SIG-M5 treated with dmso at 0.1 percent for 504 hours (cell line): ENCODE results near the gene KRTAP5-11.
"Not testable (repeated sequence)": the region's sequence is repeated elsewhere in the genome, so short reads cannot be mapped to it uniquely, and the experiment has no call there.

ENCODE experiments used
- DNase-seq: peaks from one replicate; lab custom pipeline; 2025; ENCODE audit not compliant: unreplicated experiment; lab: John Stamatoyannopoulos, UW

The KRTAP5-11 gene

GRCh38 chr11:71534711-71535608, 47.7 kb downstream of the KRTAP5-11 start:
- DNase-seq = not testable (repeated sequence)

GRCh38 chr11:71532036-71532610, 50.6 kb downstream of the KRTAP5-11 start:
- DNase-seq = no peak
